PC-3 (cell line): ENCODE results near the gene CSNK1D. TPM values are rescaled to one million over a fixed set of nuclear protein-coding genes. Genes with fewer than 3 reads are reported as not detected.

Experiments used
- ATAC-seq: fragments of 200-7000 bp; cut with Tn5 transposase; 2 replicates; pipeline ENCODE4 v1.9.1; 2020; ENCODE audit warnings: mild to moderate bottlenecking, moderate library complexity
- Bru-seq: library from RNA; stranded (reverse); fragments of 400-500 nt; gene quantifications from one replicate; lab custom pipeline; 2021; lab: Mats Ljungman, UMichigan
- BruChase-seq, 2 experiments: library from RNA; stranded (reverse); fragments of 400-500 nt; gene quantifications; one replicate each; lab custom pipeline; 2021; lab: Mats Ljungman, UMichigan
- BruUV-seq: library from RNA; stranded (reverse); fragments of 400-500 nt; replicated peaks from 2 replicates; lab custom pipeline; 2021; lab: Mats Ljungman, UMichigan
- CTCF ChIA-PET: fragments of 300-600 bp; sonication (Branson Sonifier 250); formaldehyde crosslinking; loops from one replicate; lab custom pipeline; 2022; ENCODE audit warnings: antibody characterized with exemption; lab: Charles Lee
- POLR2A ChIA-PET: fragments of 300-600 bp; sonication (Branson Sonifier 250); formaldehyde crosslinking; loops from one replicate; lab custom pipeline; 2022; ENCODE audit warnings: antibody characterized with exemption; ENCODE audit not compliant: unreplicated experiment; lab: Charles Lee
- DNase-seq: peaks from one replicate; pipeline ENCODE4 v3.0.0-alpha.2; 2015
- H2AFZ ChIP-seq: fragments of 300-600 bp; sonication (generic); 2 replicates; pipeline ENCODE4 v1.6.0; 2016; ENCODE audit warnings: antibody characterized with exemption, low read length
- H3F3A ChIP-seq: fragments of 300-600 bp; sonication (generic); one replicate; pipeline ENCODE4 v1.6.0; 2017; ENCODE audit warnings: antibody characterized with exemption, low read length, control low read depth, mild to moderate bottlenecking; ENCODE audit not compliant: unreplicated experiment
- H3K27ac ChIP-seq: fragments of 300-600 bp; sonication (generic); 2 replicates; pipeline ENCODE4 v1.5.1; 2016; ENCODE audit warnings: mild to moderate bottlenecking, low read length
- H3K27me3 ChIP-seq: fragments of 300-600 bp; sonication (generic); 2 replicates; pipeline ENCODE4 v1.6.1; 2016; ENCODE audit warnings: low read length, mixed read lengths
- H3K36me3 ChIP-seq: fragments of 300-600 bp; sonication (generic); 2 replicates; pipeline ENCODE4 v1.6.1; 2016; ENCODE audit warnings: low read depth, mixed run types, low read length, mixed read lengths
- H3K4me1 ChIP-seq: fragments of 300-600 bp; sonication (generic); 2 replicates; pipeline ENCODE4 v1.5.1; 2016; ENCODE audit warnings: low read length; ENCODE audit not compliant: insufficient read depth
- H3K4me2 ChIP-seq: fragments of 300-600 bp; sonication (generic); 2 replicates; pipeline ENCODE4 v1.6.0; 2016; ENCODE audit warnings: low read length
- H3K4me3 ChIP-seq: fragments of 300-600 bp; sonication (generic); 2 replicates; pipeline ENCODE4 v1.5.1; 2016; ENCODE audit warnings: mild to moderate bottlenecking, low read length, mixed read lengths
- H3K79me2 ChIP-seq: fragments of 300-600 bp; sonication (generic); 2 replicates; pipeline ENCODE4 v1.6.1; 2017; ENCODE audit warnings: low read length, mixed read lengths
- H3K9ac ChIP-seq: fragments of 300-600 bp; sonication (generic); 2 replicates; pipeline ENCODE4 v1.6.0; 2016; ENCODE audit warnings: mild to moderate bottlenecking, low read length
- H3K9me2 ChIP-seq: fragments of 300-600 bp; sonication (generic); replicated peaks from 2 replicates; pipeline ENCODE4 v1.6.1; 2016; ENCODE audit warnings: mixed run types, low read length, mixed read lengths
- H3K9me3 ChIP-seq: fragments of 300-600 bp; sonication (generic); 2 replicates; pipeline ENCODE4 v1.6.1; 2016; ENCODE audit warnings: low read length, mixed read lengths
- H4K20me1 ChIP-seq: fragments of 300-600 bp; sonication (generic); 2 replicates; pipeline ENCODE4 v1.6.1; 2016; ENCODE audit warnings: low read length, mixed read lengths
- EZH2 ChIP-seq: fragments of 300-600 bp; sonication (generic); IDR thresholded peaks from one replicate; pipeline ENCODE4 v1.6.1; 2017; ENCODE audit warnings: antibody characterized with exemption, mild to moderate bottlenecking, low read length; ENCODE audit not compliant: unreplicated experiment
- EZH2phosphoT487 ChIP-seq: fragments of 300-600 bp; sonication (generic); IDR thresholded peaks from 2 replicates; pipeline ENCODE4 v1.6.1; 2018; ENCODE audit warnings: mild to moderate bottlenecking, antibody characterized with exemption, low read length, borderline replicate concordance
- intact Hi-C: fragments of 100-400 bp; cut with micrococcal nuclease; formaldehyde crosslinking; loops from 2 replicates; pipeline ENCODE4 v1.9.0; 2023
- long read RNA-seq: library from polyadenylated mRNA; unstranded; transcript quantifications from one replicate; pipeline ENCODE4 v2.0.0, GENCODE V29; 2021; ENCODE audit not compliant: unreplicated experiment
- total RNA-seq: library from RNA; depleted of rRNA; stranded (reverse); fragments of >200 nt; gene quantifications from 2 replicates; pipeline ENCODE4 v1.2.3, GENCODE V29; 2014; rRNA removed
- TF ChIP-seq, protein P1 (sequence below): fragments of 300-600 bp; sonication (generic); conservative IDR thresholded peaks from 2 replicates; pipeline ENCODE4 v1.5.1; 2017; ENCODE audit warnings: antibody characterized with exemption, low read depth, mild to moderate bottlenecking, low read length

Gene CSNK1D
- total RNA-seq: 58.6 and 73.5 TPM in 2 replicates
- percentile 95 among the genes with signal in this experiment for Bru-seq, nascent RNA
- BruChase-seq, experiment 1, labeled RNA remaining after a 6-hour chase: percentile 96 among the genes with signal in this experiment
- percentile 96 among the genes with signal in this experiment for BruChase-seq, experiment 2, labeled RNA remaining after a 2-hour chase
- long read RNA-seq, transcript CSNK1D-202 (9 exons, 3,712 nt): minor isoform, 6 of 201 reads
- long read RNA-seq, transcript CSNK1D-208 (3 exons, 1,124 nt): minor isoform, 5 of 201 reads
- long read RNA-seq, transcript CSNK1D-203 (10 exons, 2,047 nt): major isoform, 54 of 201 reads
- long read RNA-seq, partial matches to known transcripts: 22 of 201 reads
- long read RNA-seq, other reads (novel, unspliced or antisense): 105 of 201 reads

DNA sequence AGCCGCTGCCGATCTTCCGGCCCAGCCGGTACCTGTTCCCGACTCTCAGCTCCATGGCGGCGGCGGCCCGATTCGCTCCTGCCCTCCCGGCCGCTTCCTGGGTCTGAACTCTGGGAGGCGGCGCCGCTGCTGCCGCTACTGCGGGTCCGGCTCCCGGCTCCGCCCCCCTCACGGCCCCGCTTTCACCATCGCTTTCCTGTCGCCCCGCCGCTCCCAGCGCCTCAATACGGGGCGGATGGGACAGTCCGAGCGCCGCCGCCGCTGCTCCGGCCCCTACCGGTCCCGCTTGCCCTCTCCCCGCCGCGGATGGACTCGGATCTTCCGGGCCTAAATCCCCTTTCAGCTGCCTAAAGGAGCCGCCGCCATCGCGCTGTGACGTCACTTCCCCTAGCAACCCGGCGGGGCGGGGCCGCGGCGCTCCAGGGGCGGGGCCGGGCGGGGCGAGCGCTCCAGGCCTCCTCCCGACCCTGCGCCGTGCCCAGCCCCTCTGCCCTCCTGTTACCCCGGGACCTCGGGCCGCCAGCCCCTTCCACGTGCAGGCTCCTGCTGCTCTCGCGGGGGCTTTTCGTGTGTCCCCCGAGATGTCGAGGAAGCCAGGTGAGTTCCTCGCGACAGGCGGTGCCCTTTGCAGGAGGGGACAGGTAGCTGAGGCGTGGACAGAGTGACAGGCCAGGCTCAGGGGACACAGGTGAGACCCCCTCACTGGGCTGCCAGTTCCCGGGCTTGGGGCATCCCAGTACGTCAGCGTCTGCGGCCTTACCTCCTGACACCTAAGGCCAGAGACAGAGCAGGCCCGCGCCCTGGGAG lies at the start of gene CSNK1D:
TSS of gene CSNK1D (minus strand) at position 374 of the 807 bp plus-strand sequence. CDS start at position 55, 319 bp downstream.
- no peaks in the 10 kb centered on the region for H3K9me3 ChIP-seq
- TF ChIP-seq EZH2phosphoT487 (no peak), EZH2 (no peak)
- TF ChIP-seq, protein P1, sequence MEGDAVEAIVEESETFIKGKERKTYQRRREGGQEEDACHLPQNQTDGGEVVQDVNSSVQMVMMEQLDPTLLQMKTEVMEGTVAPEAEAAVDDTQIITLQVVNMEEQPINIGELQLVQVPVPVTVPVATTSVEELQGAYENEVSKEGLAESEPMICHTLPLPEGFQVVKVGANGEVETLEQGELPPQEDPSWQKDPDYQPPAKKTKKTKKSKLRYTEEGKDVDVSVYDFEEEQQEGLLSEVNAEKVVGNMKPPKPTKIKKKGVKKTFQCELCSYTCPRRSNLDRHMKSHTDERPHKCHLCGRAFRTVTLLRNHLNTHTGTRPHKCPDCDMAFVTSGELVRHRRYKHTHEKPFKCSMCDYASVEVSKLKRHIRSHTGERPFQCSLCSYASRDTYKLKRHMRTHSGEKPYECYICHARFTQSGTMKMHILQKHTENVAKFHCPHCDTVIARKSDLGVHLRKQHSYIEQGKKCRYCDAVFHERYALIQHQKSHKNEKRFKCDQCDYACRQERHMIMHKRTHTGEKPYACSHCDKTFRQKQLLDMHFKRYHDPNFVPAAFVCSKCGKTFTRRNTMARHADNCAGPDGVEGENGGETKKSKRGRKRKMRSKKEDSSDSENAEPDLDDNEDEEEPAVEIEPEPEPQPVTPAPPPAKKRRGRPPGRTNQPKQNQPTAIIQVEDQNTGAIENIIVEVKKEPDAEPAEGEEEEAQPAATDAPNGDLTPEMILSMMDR: no peak
- peak within 1 kb of the TSS; percentile 99 for H3K9ac ChIP-seq
- ChIA-PET POLR2A (interaction anchor here (0.6 kb wide), 1 partner anchor 39 kb away, joined by 3 read pairs; no protein-coding TSS in a partner anchor), CTCF (no interaction called here)
- intact Hi-C loops: no loop called here
- no peaks in the 10 kb centered on the region for H3K9me2 ChIP-seq
- H3K79me2 ChIP-seq: peaks cover 57% of the 10 kb centered on the region
- peaks cover 10% of the 10 kb centered on the region; the same call in 1 of the 2 replicates for H3K36me3 ChIP-seq
- BruUV-seq: no TSS peak
- peak within 1 kb of the TSS; percentile 99 for H3K4me2 ChIP-seq
- H4K20me1 ChIP-seq: peaks cover 41% of the 10 kb centered on the region
- DNase-seq: peak; percentile 81
- H3K4me1 ChIP-seq: peaks cover 49% of the 10 kb centered on the region
- peak within 1 kb of the TSS; percentile 89 for H2AFZ ChIP-seq
- no peaks in the 10 kb centered on the region for H3K27me3 ChIP-seq
- peak; percentile 81 for ATAC-seq
- peak within 1 kb of the TSS; percentile 81 for H3K27ac ChIP-seq
- H3K4me3 ChIP-seq: peak within 1 kb of the TSS; percentile 98
- H3F3A ChIP-seq: peaks cover 6% of the 10 kb centered on the region

DNA sequence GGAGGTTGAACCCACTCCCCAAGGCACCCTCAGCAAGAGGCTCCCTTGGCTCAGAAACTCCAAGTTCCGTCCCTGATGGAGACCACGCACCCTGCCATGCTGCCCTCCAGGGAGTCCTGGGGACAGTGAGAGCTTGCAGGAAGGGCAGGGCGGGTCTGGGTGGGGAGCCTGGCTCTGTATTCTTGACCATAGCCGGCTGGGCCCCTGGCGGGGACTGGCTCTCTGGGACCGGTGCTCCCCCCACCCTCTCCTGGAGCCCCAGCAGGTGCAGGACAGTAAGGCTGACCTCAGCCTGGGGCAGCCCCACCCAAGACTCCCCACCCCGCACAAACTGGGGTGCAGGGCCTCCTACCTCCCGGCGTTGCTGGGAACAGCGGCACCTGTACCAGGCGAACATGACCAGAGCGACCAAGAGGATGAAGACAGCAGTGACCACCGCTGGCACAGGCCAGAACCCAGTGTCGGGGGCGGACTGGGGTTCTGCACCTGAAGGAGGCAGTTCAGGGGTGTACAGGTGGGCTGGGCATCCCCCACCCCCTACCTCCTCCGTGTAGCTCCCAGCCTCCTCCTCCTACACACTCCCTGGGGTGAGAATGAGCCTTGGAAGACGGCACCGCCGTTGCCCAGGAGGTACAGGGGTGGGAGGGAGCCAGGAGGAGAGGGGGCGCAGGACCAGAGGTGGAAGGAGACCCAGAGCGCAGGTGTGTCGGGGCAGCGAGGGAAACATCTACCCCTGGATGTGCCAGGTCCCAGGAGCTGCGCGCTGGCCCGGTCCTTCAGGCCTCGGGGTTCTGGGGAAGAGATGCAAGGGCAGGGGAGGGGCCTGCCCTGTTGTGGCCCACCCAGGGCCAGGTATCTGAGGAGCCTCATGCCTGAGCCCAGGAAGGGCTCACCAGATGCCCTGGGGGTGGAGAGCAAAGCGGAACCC lies 49.3 kb upstream of the CSNK1D start:
- Histone ChIP-seq H2AFZ (no peak overlapping the region), H3K9me3 (no peaks in the 10 kb centered on the region), H4K20me1 (no peaks in the 10 kb centered on the region), H3K79me2 (no peaks in the 10 kb centered on the region), H3K9me2 (no peaks in the 10 kb centered on the region), H3K4me3 (no peak overlapping the region), H3K27ac (no peak overlapping the region), H3K4me1 (no peaks in the 10 kb centered on the region), H3K9ac (no peak overlapping the region), H3K27me3 (no peaks in the 10 kb centered on the region), H3K36me3 (no peaks in the 10 kb centered on the region), H3F3A (peaks cover 3% of the 10 kb centered on the region), H3K4me2 (no peak overlapping the region)
- intact Hi-C loops: no loop called here
- CTCF ChIA-PET: no interaction called here
- TF ChIP-seq EZH2: no peak
- TF ChIP-seq, protein P1: no peak
- TF ChIP-seq EZH2phosphoT487: no peak
- BruUV-seq: no TSS peak
- DNase-seq: no peak
- no peak for ATAC-seq
- POLR2A ChIA-PET: no interaction called here
